Measurements from ENCODE around the gene WNK1. TPM values are rescaled to one million over a fixed set of nuclear protein-coding genes. Genes with fewer than 3 reads are reported as not detected.
"Not testable (repeated sequence)": the region's sequence is repeated elsewhere in the genome, so short reads cannot be mapped to it uniquely, and the experiment has no call there.

Gene WNK1
- total RNA-seq, 2 donors from 2014 or later: 110 to 145 TPM

- H3K36me3 Mint-ChIP-seq: peaks cover 0 to 30% of the 10 kb centered on the region in 2 donors
- no peak overlapping the region for H3K27ac Mint-ChIP-seq
- no peak for ATAC-seq
- H3K9me3 Mint-ChIP-seq: no peaks in the 10 kb centered on the region
- DNase-seq (ENCODE audit: low spot score in 2 of 2): no peak
These were observed 8.9 kb downstream of the WNK1 start for GRCh38 chr12:761256-761655.

GRCh38 chr12:765840-766239 is 13.5 kb downstream of the WNK1 start:
- Mint-ChIP-seq H3K27ac (no peak overlapping the region), H3K9me3 (no peaks in the 10 kb centered on the region), H3K36me3 (peaks cover 0 to 23% of the 10 kb centered on the region in 2 donors)
- DNase-seq (ENCODE audit: low spot score in 2 of 2) (no peak), ATAC-seq (no peak)

DNA sequence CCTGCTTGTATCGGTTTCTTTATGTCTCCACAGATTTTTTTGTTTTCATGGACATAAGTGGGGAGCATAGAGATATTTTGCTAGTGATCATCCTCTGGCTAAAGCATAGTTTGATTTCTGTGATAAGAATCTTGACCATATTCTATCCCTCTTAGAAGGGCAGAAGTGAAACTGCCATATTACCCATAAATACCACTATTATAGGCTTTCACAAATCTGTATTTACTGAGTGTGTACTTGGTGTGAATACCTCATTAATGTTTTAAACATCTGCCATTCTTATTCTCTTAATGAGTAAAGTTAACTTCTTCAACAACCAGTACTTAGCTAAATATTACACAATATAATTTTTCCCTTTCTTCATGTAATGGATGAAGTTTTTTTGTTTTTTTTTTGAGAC is 16.1 kb downstream of the WNK1 start:
- no peak for DNase-seq (ENCODE audit: low spot score in 2 of 2)
- H3K9me3 Mint-ChIP-seq: no peaks in the 10 kb centered on the region
- H3K36me3 Mint-ChIP-seq: peaks cover 0 to 5% of the 10 kb centered on the region in 2 donors
- no peak overlapping the region for H3K27ac Mint-ChIP-seq
- ATAC-seq: no peak

DNA sequence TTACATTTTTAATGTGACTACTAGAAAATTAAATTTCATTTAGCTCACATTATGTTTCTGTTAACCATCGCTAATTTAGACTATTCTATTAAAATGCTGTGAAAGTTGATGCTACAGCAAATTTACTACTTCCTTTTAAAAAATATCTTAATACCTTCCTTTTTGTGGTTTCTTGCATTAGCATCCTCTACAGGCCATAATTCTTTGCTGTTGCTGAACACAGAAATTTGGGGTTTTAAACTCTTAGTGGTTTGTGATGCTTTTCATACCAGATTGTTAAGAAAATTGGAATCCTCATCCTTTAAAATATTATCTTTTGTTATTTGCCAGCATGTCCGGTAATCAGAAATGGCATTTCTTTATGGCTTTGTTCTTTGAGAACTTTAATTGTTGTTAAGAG is 18.1 kb downstream of the WNK1 start:
- no peak overlapping the region for H3K27ac Mint-ChIP-seq
- ATAC-seq: no peak
- no peak for DNase-seq (ENCODE audit: low spot score in 2 of 2)
- H3K36me3 Mint-ChIP-seq: peaks cover 0 to 5% of the 10 kb centered on the region in 2 donors
- no peaks in the 10 kb centered on the region for H3K9me3 Mint-ChIP-seq

- Mint-ChIP-seq H3K9me3 (no peaks in the 10 kb centered on the region), H3K36me3 (peaks cover 0 to 5% of the 10 kb centered on the region in 2 donors), H3K27ac (no peak overlapping the region)
- no peak for ATAC-seq
- no peak for DNase-seq (ENCODE audit: low spot score in 2 of 2)
These were observed 19.8 kb downstream of the WNK1 start for GRCh38 chr12:772056-772697.

GRCh38 chr12:774051-774614 is 21.8 kb downstream of the WNK1 start:
- DNase-seq (ENCODE audit: low spot score in 2 of 2) (no peak), ATAC-seq (no peak)
- Mint-ChIP-seq H3K27ac (peak overlapping the region in 1 of 2 donors; percentile 16), H3K9me3 (no peaks in the 10 kb centered on the region), H3K36me3 (no peaks in the 10 kb centered on the region)

- not testable (repeated sequence) for H3K36me3 Mint-ChIP-seq; ATAC-seq; DNase-seq (ENCODE audit: low spot score in 2 of 2); H3K9me3 Mint-ChIP-seq
- H3K27ac Mint-ChIP-seq: peak overlapping the region in 1 of 2 donors; percentile 50
These were observed 23.8 kb downstream of the WNK1 start for GRCh38 chr12:775973-776771.

GRCh38 chr12:776772-777373 is 24.5 kb downstream of the WNK1 start:
- H3K9me3 Mint-ChIP-seq; H3K36me3 Mint-ChIP-seq; DNase-seq (ENCODE audit: low spot score in 2 of 2); ATAC-seq: not testable (repeated sequence)
- H3K27ac Mint-ChIP-seq: peak overlapping the region in 1 of 2 donors; percentile 85

DNA sequence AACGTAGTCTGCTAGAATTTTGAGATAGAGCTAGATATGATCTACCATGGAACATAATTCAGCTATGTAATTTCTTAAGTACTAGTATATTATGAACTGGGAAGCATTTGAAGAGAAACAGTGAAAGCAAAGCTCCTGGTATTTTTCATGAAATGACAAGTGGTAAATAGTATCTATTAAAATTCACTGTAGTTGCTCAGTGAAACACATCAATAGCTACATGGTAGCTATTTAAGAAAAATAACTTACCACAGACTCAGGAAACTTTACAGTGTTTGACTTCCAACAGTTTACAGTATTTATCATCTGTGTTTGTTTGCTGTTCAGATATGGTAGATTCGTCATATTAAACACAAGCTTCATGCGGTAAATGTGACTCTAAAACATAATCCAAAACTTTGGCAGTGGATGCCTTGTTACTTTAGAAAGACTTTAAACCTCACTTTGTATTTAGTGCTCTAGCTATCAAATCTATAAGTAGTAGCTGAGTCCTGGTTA is 25.2 kb downstream of the WNK1 start:
- H3K27ac Mint-ChIP-seq: peak overlapping the region in 1 of 2 donors; percentile 85
- DNase-seq (ENCODE audit: low spot score in 2 of 2): no peak
- no peaks in the 10 kb centered on the region for H3K9me3 Mint-ChIP-seq

GRCh38 chr12:778615-779014 is 26.2 kb downstream of the WNK1 start:
- H3K36me3 Mint-ChIP-seq: no peaks in the 10 kb centered on the region
- H3K27ac Mint-ChIP-seq: peak overlapping the region; percentile 48 to 65
- no peaks in the 10 kb centered on the region for H3K9me3 Mint-ChIP-seq
- DNase-seq (ENCODE audit: low spot score in 2 of 2) (no peak), ATAC-seq (no peak)

More for the DNA sequence above, 25.2 kb downstream of the WNK1 start:
- no peak for ATAC-seq
- H3K36me3 Mint-ChIP-seq: no peaks in the 10 kb centered on the region

- Mint-ChIP-seq H3K36me3 (no peaks in the 10 kb centered on the region), H3K27ac (peak overlapping the region in 1 of 2 donors; percentile 89), H3K9me3 (no peaks in the 10 kb centered on the region)
- DNase-seq (ENCODE audit: low spot score in 2 of 2) (no peak), ATAC-seq (peak; percentile 50 to 59)
These were observed 27.7 kb downstream of the WNK1 start for GRCh38 chr12:779745-780734.

DNA sequence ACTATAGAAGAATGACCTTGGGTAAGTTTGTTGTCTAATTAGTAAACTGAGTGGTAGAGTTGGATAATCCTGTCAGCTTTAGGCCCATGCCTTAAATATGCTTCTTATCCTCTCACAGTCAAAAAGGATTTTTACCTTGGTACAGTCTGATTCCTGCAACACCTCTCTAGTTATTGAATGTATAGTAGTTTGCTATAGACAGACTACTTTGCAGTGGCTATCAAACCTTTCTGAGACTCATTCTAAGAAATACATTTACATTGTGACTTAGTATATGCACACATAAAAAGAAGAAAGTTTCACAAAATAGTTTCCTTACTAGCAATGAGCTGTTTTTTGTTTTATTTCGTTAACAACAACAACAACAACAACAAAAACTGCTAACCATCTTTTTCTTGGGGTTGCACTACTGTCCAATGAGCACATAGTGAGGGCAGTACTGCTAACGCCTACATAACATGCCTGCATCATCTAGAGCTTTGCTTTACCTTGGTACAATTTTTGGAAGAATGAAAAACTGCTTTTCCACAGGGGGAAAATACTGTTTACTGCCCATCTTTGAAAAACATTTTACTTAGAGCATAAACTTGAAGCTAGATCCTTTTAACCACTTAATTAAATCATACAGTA is 28.5 kb downstream of the WNK1 start:
- Mint-ChIP-seq H3K27ac (peak overlapping the region in 1 of 2 donors; percentile 9), H3K36me3 (no peaks in the 10 kb centered on the region), H3K9me3 (no peaks in the 10 kb centered on the region)
- no peak for DNase-seq (ENCODE audit: low spot score in 2 of 2)
- ATAC-seq: peak in 1 of 2 donors; percentile 79

DNA sequence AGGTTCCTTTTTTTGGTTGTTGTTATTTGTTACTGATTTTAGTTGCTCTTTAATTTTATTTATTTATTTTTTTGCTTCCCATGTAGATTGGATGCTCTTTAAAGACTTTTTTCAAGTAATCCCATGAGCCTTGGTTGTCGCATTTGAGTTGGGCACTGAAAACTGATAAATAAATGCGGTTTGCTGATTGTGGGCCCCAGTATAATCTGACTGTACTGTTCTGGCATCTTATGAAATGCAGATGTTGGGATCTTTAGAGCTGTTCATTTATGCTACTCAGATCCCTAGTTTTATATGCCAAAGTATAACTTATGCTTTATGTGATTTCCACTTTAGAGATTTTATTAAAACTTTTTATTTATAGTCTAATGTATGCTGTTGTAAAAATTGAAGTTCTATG is 33.3 kb downstream of the WNK1 start:
- ATAC-seq (no peak), DNase-seq (ENCODE audit: low spot score in 2 of 2) (no peak)
- Mint-ChIP-seq H3K36me3 (peaks cover 0 to 10% of the 10 kb centered on the region in 2 donors), H3K9me3 (peaks cover 0 to 5% of the 10 kb centered on the region in 2 donors), H3K27ac (no peak overlapping the region)

- no peak for ATAC-seq
- peaks cover 0 to 5% of the 10 kb centered on the region in 2 donors for H3K9me3 Mint-ChIP-seq
- H3K27ac Mint-ChIP-seq: no peak overlapping the region
- DNase-seq (ENCODE audit: low spot score in 2 of 2): no peak
- peaks cover 0 to 14% of the 10 kb centered on the region in 2 donors for H3K36me3 Mint-ChIP-seq
These were observed 35.9 kb downstream of the WNK1 start for GRCh38 chr12:788288-788687.

- ATAC-seq; DNase-seq (ENCODE audit: low spot score in 2 of 2); H3K9me3 Mint-ChIP-seq: not testable (repeated sequence)
- Mint-ChIP-seq H3K27ac (peak overlapping the region in 1 of 2 donors; percentile 66), H3K36me3 (peaks cover 0 to 14% of the 10 kb centered on the region in 2 donors)
These were observed 36.4 kb downstream of the WNK1 start for GRCh38 chr12:788762-789161.
